H1 (cell line): ENCODE results near the gene CANT1. TPM values are rescaled to one million over a fixed set of nuclear protein-coding genes. Genes with fewer than 3 reads are reported as not detected.

Experiments
- CTCF ChIA-PET: fragments of 300-600 bp; sonication (Branson Sonifier 250); formaldehyde crosslinking; loops from one replicate; lab custom pipeline; 2021; ENCODE audit not compliant: partially characterized antibody; lab: Charles Lee
- POLR2A ChIA-PET: fragments of 300-600 bp; sonication (Branson Sonifier 250); formaldehyde crosslinking; loops from one replicate; lab custom pipeline; 2021; ENCODE audit warnings: inconsistent platforms; ENCODE audit not compliant: partially characterized antibody; lab: Charles Lee
- DNase-seq, 2 experiments: peaks; one replicate each; pipeline versions ENCODE4 v3.0.0 to v3.0.0-alpha.2; 2010 to 2022; ENCODE audit warnings: low spot score in 2 of 2, low read depth in 1 of 2, mixed read lengths in 1 of 2
- FAIRE-seq: peaks from 2 replicates; lab custom pipeline; 2011; peaks lifted over from hg19 to GRCh38; lab: Jason Lieb, UNC
- H2AFZ ChIP-seq: 2 replicates; pipeline ENCODE4 v1.8.1; 2012; ENCODE audit warnings: low read length, inconsistent platforms
- H2AK5ac ChIP-seq: 2 replicates; pipeline ENCODE4 v1.6.1; 2013; ENCODE audit warnings: low read depth, low read length
- H2BK120ac ChIP-seq: replicated peaks from 2 replicates; pipeline ENCODE3; 2013; ENCODE audit warnings: low read depth, low read length, inconsistent platforms
- H2BK12ac ChIP-seq: 2 replicates; pipeline ENCODE4 v1.6.1; 2013; ENCODE audit warnings: low read depth, low read length
- H2BK15ac ChIP-seq: 2 replicates; pipeline ENCODE4 v1.6.1; 2013; ENCODE audit warnings: low read length
- H2BK20ac ChIP-seq: 2 replicates; pipeline ENCODE4 v1.6.1; 2013; ENCODE audit warnings: low read length
- H2BK5ac ChIP-seq: 2 replicates; pipeline ENCODE4 v1.6.1; 2013; ENCODE audit warnings: low read depth, low read length
- H3K14ac ChIP-seq: 2 replicates; pipeline ENCODE4 v1.6.1; 2013; ENCODE audit warnings: inconsistent platforms; ENCODE audit not compliant: insufficient read length
- H3K18ac ChIP-seq: 2 replicates; pipeline ENCODE4 v1.6.1; 2013; ENCODE audit warnings: low read length; ENCODE audit errors: extremely low read depth
- H3K23ac ChIP-seq: 2 replicates; pipeline ENCODE4 v1.6.1; 2013; ENCODE audit warnings: inconsistent platforms; ENCODE audit not compliant: insufficient read length
- H3K23me2 ChIP-seq: 2 replicates; pipeline ENCODE4 v1.6.1; 2013; ENCODE audit warnings: low read depth, low read length
- H3K27ac ChIP-seq: 2 replicates; pipeline ENCODE4 v1.6.1; 2011; ENCODE audit warnings: low read depth, low read length, inconsistent platforms
- H3K27me3 ChIP-seq, 4 experiments: replicated peaks in 1 of 4; 1 replicate in 1 of 4; 2 replicates in 3 of 4; pipeline versions ENCODE4 v1.6.1 to v1.8.1; 2011 to 2013; ENCODE audit warnings: low read length in 3 of 4, mild to moderate bottlenecking in 3 of 4, inconsistent platforms in 2 of 4, mixed read lengths in 2 of 4, moderate library complexity in 1 of 4; ENCODE audit not compliant: control insufficient read depth in 3 of 4, insufficient read depth in 3 of 4; ENCODE audit errors: extremely low read depth in 1 of 4
- H3K36me3 ChIP-seq, 4 experiments: 2 replicates each; pipeline versions ENCODE4 v1.6.1 to v1.8.1; 2011 to 2013; ENCODE audit warnings: mild to moderate bottlenecking in 4 of 4, low read length in 3 of 4, moderate library complexity in 2 of 4, control low read depth in 1 of 4, inconsistent platforms in 1 of 4; ENCODE audit not compliant: insufficient read depth in 4 of 4, control insufficient read depth in 2 of 4
- H3K4ac ChIP-seq: replicated peaks from 2 replicates; pipeline ENCODE3; 2013; ENCODE audit warnings: low read length, low read depth, mixed read lengths, inconsistent platforms; ENCODE audit not compliant: insufficient read length
- H3K4me1 ChIP-seq, 4 experiments: replicated peaks in 1 of 4; 1 replicate in 1 of 4; 2 replicates in 3 of 4; pipeline versions ENCODE4 v1.6.1 to v1.8.1; 2011 to 2013; ENCODE audit warnings: low read length in 3 of 4, inconsistent platforms in 2 of 4, mixed read lengths in 1 of 4; ENCODE audit not compliant: insufficient read depth in 4 of 4, control insufficient read depth in 3 of 4
- H3K4me2 ChIP-seq, 2 experiments: 2 replicates each; pipeline versions ENCODE4 v1.6.1 to v1.8.1; 2011 to 2013; ENCODE audit warnings: low read depth in 2 of 2, low read length in 2 of 2, control low read depth in 1 of 2, inconsistent platforms in 1 of 2, mild to moderate bottlenecking in 1 of 2; ENCODE audit not compliant: insufficient read depth in 1 of 2
- H3K4me3 ChIP-seq, 4 experiments: fragments of 200-600, 300-600 bp in 1 of 4; sonication (generic), shearing (Covaris generic), sonication (Bioruptor Twin) in 1 of 4; 2 replicates each; pipeline versions ENCODE4 v1.5.1 to v1.8.1; 2011 to 2016; ENCODE audit warnings: low read length in 4 of 4, low read depth in 3 of 4, control low read depth in 2 of 4, inconsistent platforms in 2 of 4, mild to moderate bottlenecking in 2 of 4, mixed read lengths in 1 of 4, moderate library complexity in 1 of 4; ENCODE audit not compliant: insufficient read depth in 2 of 4; ENCODE audit errors: extremely low read depth in 1 of 4
- H3K56ac ChIP-seq: replicated peaks from 2 replicates; pipeline ENCODE3; 2013; ENCODE audit warnings: low read depth, mild to moderate bottlenecking, mixed read lengths, low read length, inconsistent platforms; ENCODE audit not compliant: insufficient read length
- H3K79me1 ChIP-seq: 2 replicates; pipeline ENCODE4 v1.6.1; 2013; ENCODE audit warnings: low read depth, low read length, control low read depth
- H3K79me2 ChIP-seq, 2 experiments: 2 replicates each; pipeline versions ENCODE4 v1.6.1 to v1.8.1; 2012 to 2013; ENCODE audit warnings: low read length in 2 of 2, mild to moderate bottlenecking in 2 of 2, inconsistent platforms in 1 of 2; ENCODE audit not compliant: insufficient read depth in 2 of 2, control insufficient read depth in 1 of 2
- H3K9ac ChIP-seq, 4 experiments: replicated peaks in 1 of 4; 1 replicate in 1 of 4; 2 replicates in 3 of 4; pipeline versions ENCODE4 v1.6.1 to v1.8.1; 2011 to 2013; ENCODE audit warnings: low read depth in 3 of 4, low read length in 3 of 4, control low read depth in 2 of 4, mild to moderate bottlenecking in 2 of 4, moderate library complexity in 2 of 4, inconsistent platforms in 1 of 4; ENCODE audit errors: extremely low read depth in 1 of 4
- H3K9me3 ChIP-seq, 2 experiments: 2 replicates each; pipeline versions ENCODE4 v1.6.1 to v1.8.1; 2012 to 2013; ENCODE audit warnings: mild to moderate bottlenecking in 2 of 2, moderate library complexity in 2 of 2, control low read depth in 1 of 2, inconsistent platforms in 1 of 2, low read depth in 1 of 2, low read length in 1 of 2, mixed read lengths in 1 of 2; ENCODE audit not compliant: insufficient read depth in 2 of 2
- H4K20me1 ChIP-seq, 2 experiments: replicated peaks in 1 of 2; 2 replicates each; pipeline versions ENCODE3 to v1.8.1; 2011 to 2013; ENCODE audit warnings: inconsistent platforms in 2 of 2, low read length in 2 of 2, mild to moderate bottlenecking in 1 of 2; ENCODE audit not compliant: insufficient read depth in 2 of 2, control insufficient read depth in 1 of 2
- H4K5ac ChIP-seq: 2 replicates; pipeline ENCODE4 v1.6.1; 2013; ENCODE audit warnings: low read length, low read depth, mixed read lengths, inconsistent platforms; ENCODE audit not compliant: insufficient read length
- H4K8ac ChIP-seq: 2 replicates; pipeline ENCODE4 v1.8.0; 2013; ENCODE audit warnings: mild to moderate bottlenecking, moderate library complexity, low read length, inconsistent platforms; ENCODE audit not compliant: insufficient read depth; ENCODE audit errors: extremely low read depth
- H4K91ac ChIP-seq: replicated peaks from 2 replicates; pipeline ENCODE3; 2013; ENCODE audit warnings: low read length, mixed read lengths, inconsistent platforms; ENCODE audit not compliant: insufficient read length
- BACH1 ChIP-seq: IDR thresholded peaks from 2 replicates; pipeline ENCODE4 v1.6.1; 2012; ENCODE audit warnings: low read length, improper control_type of control experiment
- CTBP2 ChIP-seq: IDR thresholded peaks from 2 replicates; pipeline ENCODE4 v1.7.0; 2011; ENCODE audit warnings: borderline replicate concordance, mild to moderate bottlenecking, moderate library complexity, mixed read lengths, low read length; ENCODE audit not compliant: insufficient read depth, insufficient read length
- EZH2 ChIP-seq: fragments of 200-600 bp; sonication (generic); IDR thresholded peaks from 2 replicates; pipeline ENCODE4 v1.7.1; 2012; ENCODE audit warnings: low read depth, mild to moderate bottlenecking, moderate library complexity, low read length, inconsistent platforms; ENCODE audit not compliant: severe bottlenecking
- MAFK ChIP-seq: IDR thresholded peaks from 2 replicates; pipeline ENCODE4 v1.6.1; 2012; ENCODE audit warnings: low read depth, mild to moderate bottlenecking, improper control_type of control experiment, low read length
- POLR2AphosphoS5 ChIP-seq: IDR thresholded peaks from 2 replicates; pipeline ENCODE4 v1.6.1; 2011; ENCODE audit warnings: low read depth, low read length
- SIRT6 ChIP-seq: IDR thresholded peaks from one replicate; pipeline ENCODE4 v1.7.1; 2012; ENCODE audit warnings: low read length, inconsistent platforms
- SP1 ChIP-seq: IDR thresholded peaks from 2 replicates; pipeline ENCODE4 v1.6.1; 2011; ENCODE audit warnings: low read depth, low read length
- SUZ12 ChIP-seq: fragments of 200-600 bp; sonication (generic); IDR thresholded peaks from 2 replicates; pipeline ENCODE4 v1.6.1; 2012; ENCODE audit warnings: mild to moderate bottlenecking, inconsistent platforms, low read length, moderate library complexity, mixed read lengths
- USF2 ChIP-seq: IDR thresholded peaks from 2 replicates; pipeline ENCODE4 v1.6.1; 2011; ENCODE audit warnings: low read length, improper control_type of control experiment
- YY1 ChIP-seq: IDR thresholded peaks from 2 replicates; pipeline ENCODE4 v1.6.1; 2011; ENCODE audit warnings: low read depth, mild to moderate bottlenecking, low read length
- WGBS, 2 experiments: shearing (Covaris generic) in 1 of 2; methylation state at CpG; one replicate each; pipeline versions ENCODE4 v1.1.6 to v1.1.7; 2013 to 2015; ENCODE audit warnings: low lambda C conversion rate in 2 of 2, mixed read lengths in 2 of 2, inconsistent platforms in 1 of 2, low coverage in 1 of 2, missing lambda C conversion rate in 1 of 2; ENCODE audit not compliant: insufficient replicate concordance in 2 of 2, insufficient coverage in 1 of 2, insufficient read length in 1 of 2; ENCODE audit errors: extremely low coverage in 1 of 2, missing lambda C conversion rate in 1 of 2; 5-methylcytosine and 5-hydroxymethylcytosine counted together
- polyA plus RNA-seq, 7 experiments: library from polyadenylated mRNA; depleted of rRNA in 3 of 7; stranded (reverse) in 5 of 7; unstranded in 2 of 7; fragments of >200 nt in 5 of 7; fragments of 200-250 nt in 2 of 7; gene quantifications; 1 replicate in 5 of 7; 2 replicates in 1 of 7; 4 replicates in 1 of 7; pipeline versions ENCODE4 v1.2.1 to v1.2.3, GENCODE V29; 2011 to 2013; ENCODE audit warnings: missing spikeins in 2 of 7, mixed read lengths in 2 of 7
- total RNA-seq: library from RNA; stranded (reverse); fragmentation: NEBNext Ultra II Directional; extraction: Animal tissue kit (Norgen Biotek cat#: 25700); gene quantifications from 2 replicates; pipeline ENCODE4 v1.2.1, GENCODE V29; 2021

CANT1 gene
- total and polyA plus RNA-seq, 2 of the 8 experiments (the other 6 are each of a cell fraction or from before 2014, with no cell fraction given): 23.0 to 32.6 TPM

GRCh38 chr17:78986649-78987328 is 22.8 kb downstream of the CANT1 start:
- FAIRE-seq (no peak), DNase-seq (no peak)
- Histone ChIP-seq H4K5ac (no peak overlapping the region), H3K23me2 (no peaks in the 10 kb centered on the region), H4K8ac (peak overlapping the region; percentile 47; the same call in 1 of the 2 replicates), H3K9me3 (no peaks in the 10 kb centered on the region), H3K27me3 (no peaks in the 10 kb centered on the region), H2AK5ac (no peak overlapping the region), H3K14ac (no peak overlapping the region), H2BK20ac (no peak overlapping the region), H3K9ac (no peak overlapping the region), H3K4ac (no peak overlapping the region), H4K20me1 (no peaks in the 10 kb centered on the region), H3K79me2 (no peaks in the 10 kb centered on the region), H2BK12ac (no peak overlapping the region), H3K4me1 (no peaks in the 10 kb centered on the region; a peak in 1 of 7 replicates), H3K18ac (no peak overlapping the region), H3K4me3 (peak overlapping the region in 1 of 4 experiments; percentile 4; a peak in 1 of 8 replicates), H2BK120ac (no peak overlapping the region), H3K27ac (no peak overlapping the region), H3K56ac (no peak overlapping the region), H3K23ac (no peak overlapping the region), H2BK5ac (no peak overlapping the region), H2BK15ac (no peak overlapping the region), H3K79me1 (no peaks in the 10 kb centered on the region), H3K36me3 (peaks cover 0 to 5% (median 0%) of the 10 kb centered on the region in 4 experiments; a peak in 2 of 8 replicates), H2AFZ (no peak overlapping the region; the same call in 1 of the 2 replicates), H4K91ac (no peak overlapping the region), H3K4me2 (peak overlapping the region in 1 of 2 experiments; percentile 36; a peak in 3 of 4 replicates)
- 40% methylated on average over 11 of the region's 15 CpGs; no CpG with 5 or more reads in 1 of the 2 experiments for WGBS, 2 experiments
- TF ChIP-seq SP1 (no peak), SIRT6 (no peak), USF2 (no peak), CTBP2 (no peak), EZH2 (no peak), BACH1 (peak; percentile 62; the same call in 1 of the 2 replicates), YY1 (0 out of 2 replicates have a peak, but pooled peaks have one; percentile 14), SUZ12 (no peak), MAFK (peak; percentile 64), POLR2AphosphoS5 (0 out of 2 replicates have a peak, but pooled peaks have one; percentile 20)
- POLR2A ChIA-PET: interaction anchor here (1.2 kb wide), 1 partner anchor 67 kb away, joined by 3 read pairs; no protein-coding TSS in a partner anchor
- CTCF ChIA-PET: interaction anchor here (0.7 to 1.8 kb wide), 5 partner anchors 10 to 123 kb away, joined by 3 to 4 read pairs (median 3); no protein-coding TSS in a partner anchor
